ENCODE data around the gene LAMP1.

GRCh38 chr13:113337556-113337955 lies 40.5 kb downstream of the LAMP1 start:
- TF ChIP-seq CSDC2 (CRISPR knock-in tag; IDR thresholded peaks at IDR 0.05) (no peak), PATZ1 (CRISPR knock-in tag; IDR thresholded peaks at IDR 0.05; ENCODE audit: borderline replicate concordance) (no peak), SNAI2 (CRISPR knock-in tag; IDR thresholded peaks at IDR 0.05) (no peak), ZNF70 (CRISPR knock-in tag; IDR thresholded peaks at IDR 0.05) (no peak)

Measured in SK-N-SH treated with all-trans-retinoic acid at 6 μM for 48 hours (cell line).